Lung (tissue), 12 donors: ENCODE results near the gene PALLD. TPM values are rescaled to one million over a fixed set of nuclear protein-coding genes. Genes with fewer than 3 reads are reported as not detected.

ENCODE experiments used
- ATAC-seq: fragments of 200-7000 bp; cut with Tn5 transposase; one replicate; pipeline ENCODE4 v1.9.1; 2020; ENCODE audit warnings: moderate number of reproducible peaks; ENCODE audit not compliant: insufficient read depth, low FRiP score
- DNase-seq, 3 donors: peaks; one replicate each; pipeline ENCODE4 v3.0.0-alpha.2; 2013 to 2017
- H3K27ac ChIP-seq, 2 donors: one replicate each; pipeline ENCODE4 v1.5.1; 2013; ENCODE audit warnings: mild to moderate bottlenecking in 2 of 2, moderate library complexity in 2 of 2, control low read depth in 1 of 2, inconsistent platforms in 1 of 2, low read depth in 1 of 2, low read length in 1 of 2
- H3K27me3 ChIP-seq, 3 donors: one replicate each; pipeline ENCODE4 v1.5.1; 2013; ENCODE audit warnings: low read length in 2 of 3; ENCODE audit not compliant: control insufficient read depth in 3 of 3, insufficient read depth in 3 of 3
- H3K36me3 ChIP-seq, 4 donors: one replicate each; pipeline ENCODE4 v1.5.1; 2013; ENCODE audit warnings: low read length in 4 of 4, mild to moderate bottlenecking in 1 of 4, moderate library complexity in 1 of 4; ENCODE audit not compliant: control insufficient read depth in 4 of 4, insufficient read depth in 4 of 4
- H3K4me1 ChIP-seq, 5 donors: one replicate each; pipeline ENCODE4 v1.5.1; 2013; ENCODE audit warnings: low read length in 5 of 5, mild to moderate bottlenecking in 2 of 5, moderate library complexity in 1 of 5; ENCODE audit not compliant: control insufficient read depth in 5 of 5, insufficient read depth in 5 of 5
- H3K4me3 ChIP-seq: one replicate; pipeline ENCODE4 v1.5.1; 2013; ENCODE audit warnings: mild to moderate bottlenecking, control low read depth, moderate library complexity
- H3K9ac ChIP-seq, 2 donors: one replicate each; pipeline ENCODE4 v1.5.1; 2013; ENCODE audit warnings: low read length in 2 of 2, control low read depth in 1 of 2; ENCODE audit not compliant: insufficient read depth in 1 of 2
- H3K9me3 ChIP-seq, 4 donors: one replicate each; pipeline ENCODE4 v1.5.1; 2013; ENCODE audit warnings: low read length in 3 of 4, mild to moderate bottlenecking in 1 of 4, moderate library complexity in 1 of 4; ENCODE audit not compliant: control insufficient read depth in 4 of 4, insufficient read depth in 3 of 4
- WGBS, 2 donors: extraction: QIAGEN DNeasy Blood & Tissue Kit; methylation state at CpG; one replicate each; pipeline ENCODE4 v1.1.7; 2013; 5-methylcytosine and 5-hydroxymethylcytosine counted together
- polyA plus RNA-seq, 2 donors: library from polyadenylated mRNA; stranded (reverse); fragments of 200-250 nt; gene quantifications; one replicate each; pipeline ENCODE4 v1.2.1, GENCODE V29; 2013
- total RNA-seq, 2 donors: library from RNA; depleted of rRNA in 1 of 2; stranded (reverse); fragments of >200 nt in 1 of 2; gene quantifications; one replicate each; pipeline ENCODE4 v1.2.1, GENCODE V29; 2014 to 2021
- TF ChIP-seq, protein P1 (sequence below): IDR thresholded peaks from 2 replicates; pipeline ENCODE4 v1.5.1; 2012; ENCODE audit warnings: mild to moderate bottlenecking; ENCODE audit errors: control extremely low read depth, extremely low read depth
- donor health status: control.
- donor health status: control.
- donor health status: Bipolar disorder and iron deficiency.
- donor health status: healthy.
- donor health status: DM: yes; HTN: yes; CAD: no.

The PALLD gene
- total and polyA plus RNA-seq, 4 donors = 20.7 to 139 (median 63.0) TPM

DNA sequence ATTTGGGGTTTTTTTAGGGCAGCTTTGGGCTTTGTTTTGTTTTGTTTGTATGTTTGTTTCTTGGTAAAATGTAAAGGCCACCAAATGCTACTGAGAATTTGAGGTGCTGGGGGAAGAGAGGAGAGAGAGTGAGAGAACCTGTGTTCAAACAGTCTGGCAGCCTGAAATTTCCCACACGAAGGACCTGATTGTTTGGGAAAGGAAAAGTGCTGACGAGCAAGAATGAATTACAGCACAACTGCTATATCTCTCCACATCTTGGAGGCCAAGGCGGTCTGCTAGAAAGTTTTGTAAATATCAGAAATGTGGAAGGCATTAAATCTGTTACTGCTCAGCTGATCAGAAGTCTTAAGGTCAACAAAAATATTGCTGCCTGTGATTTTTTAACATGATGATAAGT is 170.5 kb downstream of the PALLD start:
- H3K9ac ChIP-seq = no peak overlapping the region
- H3K27ac ChIP-seq = peak overlapping the region in 1 of 2 donors; percentile 21
- TF ChIP-seq, protein P1, sequence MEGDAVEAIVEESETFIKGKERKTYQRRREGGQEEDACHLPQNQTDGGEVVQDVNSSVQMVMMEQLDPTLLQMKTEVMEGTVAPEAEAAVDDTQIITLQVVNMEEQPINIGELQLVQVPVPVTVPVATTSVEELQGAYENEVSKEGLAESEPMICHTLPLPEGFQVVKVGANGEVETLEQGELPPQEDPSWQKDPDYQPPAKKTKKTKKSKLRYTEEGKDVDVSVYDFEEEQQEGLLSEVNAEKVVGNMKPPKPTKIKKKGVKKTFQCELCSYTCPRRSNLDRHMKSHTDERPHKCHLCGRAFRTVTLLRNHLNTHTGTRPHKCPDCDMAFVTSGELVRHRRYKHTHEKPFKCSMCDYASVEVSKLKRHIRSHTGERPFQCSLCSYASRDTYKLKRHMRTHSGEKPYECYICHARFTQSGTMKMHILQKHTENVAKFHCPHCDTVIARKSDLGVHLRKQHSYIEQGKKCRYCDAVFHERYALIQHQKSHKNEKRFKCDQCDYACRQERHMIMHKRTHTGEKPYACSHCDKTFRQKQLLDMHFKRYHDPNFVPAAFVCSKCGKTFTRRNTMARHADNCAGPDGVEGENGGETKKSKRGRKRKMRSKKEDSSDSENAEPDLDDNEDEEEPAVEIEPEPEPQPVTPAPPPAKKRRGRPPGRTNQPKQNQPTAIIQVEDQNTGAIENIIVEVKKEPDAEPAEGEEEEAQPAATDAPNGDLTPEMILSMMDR = no peak
- WGBS, 2 donors = 61 to 79% methylated on average over 3 of the region's 3 CpGs
- no peak overlapping the region for H3K4me3 ChIP-seq
- DNase-seq (peak in 2 of 3 donors; percentile 36 to 51), ATAC-seq (no peak)
- no peaks in the 10 kb centered on the region for H3K27me3 ChIP-seq
- peaks cover 0 to 7% (median 2%) of the 10 kb centered on the region in 5 donors for H3K4me1 ChIP-seq
- H3K9me3 ChIP-seq = peaks cover 0 to 2% (median 0%) of the 10 kb centered on the region in 4 donors
- H3K36me3 ChIP-seq = no peaks in the 10 kb centered on the region

DNA sequence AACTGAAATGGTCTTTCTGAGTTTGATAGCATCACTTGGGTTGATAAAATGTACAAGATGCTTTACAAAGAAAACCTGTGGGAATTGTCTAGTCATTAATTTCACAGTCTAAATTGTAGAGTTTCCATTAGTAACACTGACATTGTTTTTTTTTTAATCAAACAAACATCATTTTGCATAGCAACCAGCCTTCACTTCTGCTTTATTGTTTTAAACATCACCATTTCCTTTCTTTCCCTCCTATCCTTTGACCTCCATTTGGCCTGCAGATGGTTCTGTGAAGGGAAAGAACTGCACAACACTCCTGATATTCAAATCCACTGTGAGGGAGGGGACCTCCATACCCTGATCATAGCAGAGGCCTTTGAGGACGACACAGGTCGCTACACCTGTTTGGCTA is 171.1 kb downstream of the PALLD start:
- no peaks in the 10 kb centered on the region for H3K36me3 ChIP-seq
- 93 to 96% methylated on average over 2 of the region's 2 CpGs for WGBS, 2 donors
- no peak overlapping the region for H3K9ac ChIP-seq
- TF ChIP-seq, protein P1 = no peak
- H3K4me3 ChIP-seq = no peak overlapping the region
- ATAC-seq (no peak), DNase-seq (no peak)
- no peak overlapping the region for H3K27ac ChIP-seq
- no peaks in the 10 kb centered on the region for H3K27me3 ChIP-seq
- H3K4me1 ChIP-seq = peaks cover 0 to 6% (median 0%) of the 10 kb centered on the region in 5 donors
- peaks cover 0 to 2% (median 0%) of the 10 kb centered on the region in 4 donors for H3K9me3 ChIP-seq

DNA sequence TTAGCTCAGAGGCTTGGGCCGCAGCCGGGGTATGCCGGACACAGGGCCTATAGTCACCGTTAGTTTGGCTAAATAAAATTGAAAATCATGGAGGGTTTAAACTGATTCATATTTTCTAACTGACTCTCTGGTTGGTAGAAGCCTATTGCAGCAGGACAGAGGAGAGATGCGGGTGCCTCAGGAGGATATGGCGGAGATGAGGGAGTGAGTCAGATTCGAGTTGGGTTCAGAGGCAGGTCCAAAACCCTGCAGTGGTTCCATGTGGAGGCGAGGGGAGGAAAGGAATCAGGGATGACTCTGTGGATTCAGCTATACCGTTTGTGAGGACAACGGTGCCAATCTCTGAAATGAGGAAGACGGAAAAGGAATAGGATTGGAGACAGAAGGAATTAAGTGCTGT is 176.6 kb downstream of the PALLD start:
- Histone ChIP-seq H3K4me1 (peaks cover 0 to 14% (median 2%) of the 10 kb centered on the region in 5 donors), H3K4me3 (no peak overlapping the region), H3K9ac (no peak overlapping the region), H3K36me3 (no peaks in the 10 kb centered on the region), H3K27ac (no peak overlapping the region), H3K9me3 (no peaks in the 10 kb centered on the region), H3K27me3 (no peaks in the 10 kb centered on the region)
- ATAC-seq = no peak
- TF ChIP-seq, protein P1 = no peak
- DNase-seq = no peak
- WGBS, 2 donors = 90 to 95% methylated on average over 11 of the region's 11 CpGs
